Endothelial cell of umbilical vein (primary cell): ENCODE measurements around the gene RILP. TPM values are rescaled to one million over a fixed set of nuclear protein-coding genes. Genes with fewer than 3 reads are reported as not detected.

Experiments used
- BruUV-seq: library from RNA; stranded (reverse); fragments of 400-500 nt; replicated peaks from 2 replicates; lab custom pipeline; 2021; lab: Mats Ljungman, UMichigan
- CTCF ChIA-PET: fragments of 300-600, 350-600 bp; sonication (Branson Sonifier 250); formaldehyde crosslinking; loops from one replicate; lab custom pipeline; 2021; ENCODE audit warnings: antibody characterized with exemption, inconsistent platforms; lab: Charles Lee
- POLR2A ChIA-PET: fragments of 300-600, 350-600 bp; sonication (Branson Sonifier 250); formaldehyde crosslinking; loops from one replicate; lab custom pipeline; 2021; ENCODE audit warnings: antibody characterized with exemption, inconsistent platforms; lab: Charles Lee
- DNase-seq: peaks from one replicate; pipeline ENCODE4 v3.0.0-alpha.2; 2011; ENCODE audit warnings: low read depth, low spot score
- FAIRE-seq: peaks from 2 replicates; lab custom pipeline; 2011; peaks lifted over from hg19 to GRCh38; lab: Jason Lieb, UNC
- H2AFZ ChIP-seq: 2 replicates; pipeline ENCODE4 v1.6.0; 2012; ENCODE audit warnings: low read depth, low read length, control low read depth, inconsistent platforms
- H3K27ac ChIP-seq: 2 replicates; pipeline ENCODE4 v1.5.1; 2011; ENCODE audit warnings: low read depth, mild to moderate bottlenecking, control low read depth, low read length, moderate library complexity; ENCODE audit not compliant: insufficient read depth
- H3K27me3 ChIP-seq, 2 experiments: 2 replicates each; pipeline versions ENCODE4 v1.6.0 to v1.6.1; 2011; ENCODE audit warnings: low read length in 2 of 2, mixed read lengths in 1 of 2; ENCODE audit not compliant: control insufficient read depth in 2 of 2, insufficient read depth in 2 of 2
- H3K36me3 ChIP-seq, 2 experiments: 2 replicates in 1 of 2; 3 replicates in 1 of 2; pipeline ENCODE4 v1.5.1; 2011; ENCODE audit warnings: low read length in 2 of 2, mild to moderate bottlenecking in 1 of 2, moderate library complexity in 1 of 2; ENCODE audit not compliant: control insufficient read depth in 2 of 2, insufficient read depth in 2 of 2; ENCODE audit errors: extremely low read depth in 1 of 2
- H3K4me1 ChIP-seq: 3 replicates; pipeline ENCODE4 v1.5.1; 2011; ENCODE audit warnings: mild to moderate bottlenecking, low read length; ENCODE audit not compliant: control insufficient read depth, insufficient read depth; ENCODE audit errors: extremely low read depth
- H3K4me2 ChIP-seq: 2 replicates; pipeline ENCODE4 v1.6.1; 2011; ENCODE audit warnings: low read length, control low read depth, mixed read lengths; ENCODE audit not compliant: insufficient read depth
- H3K4me3 ChIP-seq, 3 experiments: fragments of 200-600 bp in 1 of 3; sonication (generic), shearing (Covaris generic) in 1 of 3; replicated peaks in 1 of 3; 2 replicates each; pipeline ENCODE4 v1.5.1; 2011 to 2016; ENCODE audit warnings: control low read depth in 3 of 3, low read length in 3 of 3, mild to moderate bottlenecking in 2 of 3, inconsistent platforms in 1 of 3, low read depth in 1 of 3, moderate library complexity in 1 of 3; ENCODE audit not compliant: insufficient read depth in 1 of 3
- H3K79me2 ChIP-seq: 2 replicates; pipeline ENCODE4 v1.6.0; 2012; ENCODE audit warnings: low read length, inconsistent platforms; ENCODE audit not compliant: control insufficient read depth, insufficient read depth
- H3K9ac ChIP-seq: replicated peaks from 2 replicates; pipeline ENCODE3; 2011; ENCODE audit warnings: low read length, control low read depth; ENCODE audit not compliant: insufficient read depth; ENCODE audit errors: extremely low read depth
- H3K9me1 ChIP-seq: replicated peaks from 3 replicates; pipeline ENCODE4 v1.6.0; 2011; ENCODE audit warnings: mild to moderate bottlenecking, low read length; ENCODE audit not compliant: control insufficient read depth, insufficient read depth; ENCODE audit errors: extremely low read depth
- H3K9me3 ChIP-seq: replicated peaks from 2 replicates; pipeline ENCODE4 v1.5.1; 2012; ENCODE audit warnings: low read length, inconsistent platforms; ENCODE audit not compliant: control insufficient read depth, insufficient read depth
- H4K20me1 ChIP-seq: replicated peaks from 2 replicates; pipeline ENCODE3; 2011; ENCODE audit warnings: mild to moderate bottlenecking, low read length; ENCODE audit not compliant: control insufficient read depth, insufficient read depth; ENCODE audit errors: extremely low read depth
- CTCF ChIP-seq, 2 donors: IDR thresholded peaks; 1 replicate in 1 of 2; 2 replicates in 1 of 2; pipeline ENCODE4 v1.5.1; 2011; ENCODE audit warnings: low read length in 2 of 2, mild to moderate bottlenecking in 2 of 2, moderate library complexity in 2 of 2, control low read depth in 1 of 2, inconsistent platforms in 1 of 2, low read depth in 1 of 2; ENCODE audit not compliant: insufficient read depth in 1 of 2; ENCODE audit errors: extremely low read depth in 1 of 2
- EZH2 ChIP-seq: IDR thresholded peaks from 2 replicates; pipeline ENCODE4 v1.6.1; 2012; ENCODE audit warnings: borderline replicate concordance, low read depth, mild to moderate bottlenecking, moderate library complexity, low read length, inconsistent platforms; ENCODE audit not compliant: severe bottlenecking
- FOS ChIP-seq: IDR thresholded peaks from 2 replicates; pipeline ENCODE4 v1.6.1; 2011; ENCODE audit warnings: mild to moderate bottlenecking, low read length, moderate library complexity, borderline replicate concordance; ENCODE audit not compliant: insufficient read depth
- GATA2 ChIP-seq: IDR thresholded peaks from 2 replicates; pipeline ENCODE4 v1.7.0; 2011; ENCODE audit warnings: low read depth, mild to moderate bottlenecking, moderate library complexity, mixed read lengths, low read length; ENCODE audit not compliant: insufficient read length, insufficient read depth
- dilution Hi-C: fragments of 300-500 bp; cut with MboI; formaldehyde crosslinking; loops from one replicate; pipeline ENCODE4 v1.15.0; 2019; ENCODE audit warnings: low sequenced_read_pairs; ENCODE audit not compliant: extremely low pct_ligation_motif_present
- intact Hi-C: fragments of 100-400 bp; cut with micrococcal nuclease; formaldehyde crosslinking; loops from one replicate; pipeline ENCODE4 v1.10.0; 2022
- polyA plus RNA-seq, 4 experiments: library from polyadenylated mRNA; depleted of rRNA in 3 of 4; stranded (reverse) in 3 of 4; unstranded in 1 of 4; fragments of >200 nt; gene quantifications; 2 replicates each; pipeline versions ENCODE4 v1.2.1 to v1.2.3, GENCODE V29; 2011 to 2012; ENCODE audit warnings: missing spikeins in 1 of 4
- total RNA-seq: library from RNA; stranded (reverse); gene quantifications from 2 replicates; pipeline ENCODE4 v1.2.3, GENCODE V29; 2021

RILP gene
- total and polyA plus RNA-seq, 2 donors (not counting 3 experiments of a cell fraction or from before 2014, with no cell fraction given) = 9.4 to 10.0 TPM

- H3K79me2 ChIP-seq = peaks cover 14% of the 10 kb centered on the region
- intact Hi-C loops = no loop called here
- H3K27ac ChIP-seq = peak overlapping the region; percentile 72
Measured at GRCh38 chr17:1643293-1643998, 6.2 kb downstream of the RILP start.

More at GRCh38 chr17:1643293-1643998, 6.2 kb downstream of the RILP start:
- Histone ChIP-seq H3K9me3 (no peaks in the 10 kb centered on the region), H3K27me3 (no peaks in the 10 kb centered on the region), H3K4me2 (peak overlapping the region; percentile 53), H3K9me1 (no peaks in the 10 kb centered on the region), H3K4me3 (peak overlapping the region in 1 of 3 experiments; percentile 78), H3K4me1 (peaks cover 35% of the 10 kb centered on the region), H2AFZ (no peak overlapping the region), H3K36me3 (peaks cover 0 to 16% of the 10 kb centered on the region in 2 experiments), H3K9ac (peak overlapping the region; percentile 84), H4K20me1 (no peaks in the 10 kb centered on the region)
- BruUV-seq = no TSS peak
- DNase-seq = no peak
- ChIA-PET POLR2A (no interaction called here), CTCF (interaction anchor here (1.5 to 7.7 kb wide), 3 partner anchors 14 to 384 kb away, joined by 7 to 218 read pairs (median 24); partner anchors contain the start of gene SLC43A2)
- dilution Hi-C loops = no loop called here
- FAIRE-seq = no peak
- TF ChIP-seq CTCF (IDR thresholded peaks at IDR 0.05; ENCODE audit: extremely low read depth in 1 of 2, insufficient read depth in 1 of 2, low read depth in 1 of 2, low read length in 2 of 2) = peak; percentile 16 to 29
- TF ChIP-seq GATA2 = no peak
- TF ChIP-seq EZH2 = no peak
- TF ChIP-seq FOS = no peak
